OCI-LY3 (cell line): Measurements from ENCODE around the gene LMNB1.

Source experiments
- CTCF ChIP-seq: fragments of 200-600, 300-600 bp; sonication (generic); IDR thresholded peaks from 2 replicates; pipeline ENCODE4 v1.5.1; 2014; ENCODE audit warnings: antibody characterized with exemption, low read length, low read depth
- EZH2phosphoT487 ChIP-seq: fragments of 200-600 bp; shearing (Covaris generic); IDR thresholded peaks from 2 replicates; pipeline ENCODE4 v1.6.1; 2018; ENCODE audit warnings: antibody characterized with exemption, mixed run types, low read depth

DNA sequence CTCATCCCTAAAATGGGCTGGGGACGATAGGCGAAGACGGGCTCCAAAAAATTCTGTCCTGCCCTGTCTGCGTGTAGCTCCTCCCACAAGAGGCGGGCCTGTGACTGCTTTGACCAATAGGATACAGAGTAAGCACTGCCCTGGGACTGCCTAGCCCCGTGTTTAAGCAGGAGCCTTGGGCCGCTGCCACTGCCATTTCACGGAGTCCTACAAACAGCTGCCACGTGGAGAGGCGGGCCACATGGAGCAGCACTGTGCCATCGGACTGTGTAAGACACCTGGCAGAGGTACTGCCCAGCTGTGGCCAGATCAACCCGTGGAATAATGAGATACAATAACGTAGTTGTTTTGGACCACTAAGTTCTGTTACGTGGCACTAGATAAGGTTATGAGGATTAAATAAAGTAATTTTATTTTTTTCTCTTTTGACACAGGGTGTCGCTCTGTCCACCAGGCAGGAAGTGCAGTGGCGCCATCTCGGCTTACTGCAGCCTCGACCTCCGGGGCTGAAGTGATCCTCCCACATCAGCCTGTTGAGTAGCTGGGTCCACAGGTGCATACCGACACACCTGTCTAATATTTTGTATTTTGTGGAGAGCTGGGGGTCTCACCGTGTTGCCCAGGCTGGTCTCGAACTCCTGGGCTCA lies 87.2 kb downstream of the LMNB1 start:
- TF ChIP-seq CTCF (no peak), EZH2phosphoT487 (no peak)
